Mucosa of gallbladder (tissue), 1 donor: ENCODE results near the gene LARP1. TPM values are rescaled to one million over a fixed set of nuclear protein-coding genes. Genes with fewer than 3 reads are reported as not detected.
"Not testable (repeated sequence)": the region's sequence is repeated elsewhere in the genome, so short reads cannot be mapped to it uniquely, and the experiment has no call there.

Experiments used
- DNase-seq: peaks from one replicate; pipeline ENCODE4 v3.0.0-alpha.2; 2020; ENCODE audit warnings: low spot score
- total RNA-seq: library from RNA; stranded (reverse); gene quantifications from one replicate; pipeline ENCODE4 v1.2.1, GENCODE V29; 2021
- donor health status: DM: no; HTN: no; CAD: no.

LARP1 gene
- total RNA-seq, 1 donor from 2014 or later = 190 TPM

DNA sequence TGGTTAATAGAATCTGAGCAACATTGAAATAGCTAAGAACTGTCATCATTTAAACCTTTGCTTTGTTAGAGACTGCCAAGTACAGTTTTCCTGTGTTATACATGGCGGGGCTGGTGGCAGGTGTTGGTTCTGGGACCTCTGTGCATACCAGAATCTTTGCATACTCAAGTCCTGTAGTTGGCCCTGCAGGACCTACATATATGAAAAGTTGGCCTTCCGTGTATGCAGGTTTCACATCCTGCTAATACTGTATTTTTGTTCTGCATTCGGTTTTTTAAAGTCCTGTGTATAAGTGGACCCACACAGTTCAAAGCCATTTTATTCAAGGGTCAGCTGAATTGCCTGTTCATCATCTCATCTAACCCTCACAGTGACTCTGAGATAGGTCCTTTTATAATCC is 36.4 kb downstream of the LARP1 start:
- no peak for DNase-seq

DNA sequence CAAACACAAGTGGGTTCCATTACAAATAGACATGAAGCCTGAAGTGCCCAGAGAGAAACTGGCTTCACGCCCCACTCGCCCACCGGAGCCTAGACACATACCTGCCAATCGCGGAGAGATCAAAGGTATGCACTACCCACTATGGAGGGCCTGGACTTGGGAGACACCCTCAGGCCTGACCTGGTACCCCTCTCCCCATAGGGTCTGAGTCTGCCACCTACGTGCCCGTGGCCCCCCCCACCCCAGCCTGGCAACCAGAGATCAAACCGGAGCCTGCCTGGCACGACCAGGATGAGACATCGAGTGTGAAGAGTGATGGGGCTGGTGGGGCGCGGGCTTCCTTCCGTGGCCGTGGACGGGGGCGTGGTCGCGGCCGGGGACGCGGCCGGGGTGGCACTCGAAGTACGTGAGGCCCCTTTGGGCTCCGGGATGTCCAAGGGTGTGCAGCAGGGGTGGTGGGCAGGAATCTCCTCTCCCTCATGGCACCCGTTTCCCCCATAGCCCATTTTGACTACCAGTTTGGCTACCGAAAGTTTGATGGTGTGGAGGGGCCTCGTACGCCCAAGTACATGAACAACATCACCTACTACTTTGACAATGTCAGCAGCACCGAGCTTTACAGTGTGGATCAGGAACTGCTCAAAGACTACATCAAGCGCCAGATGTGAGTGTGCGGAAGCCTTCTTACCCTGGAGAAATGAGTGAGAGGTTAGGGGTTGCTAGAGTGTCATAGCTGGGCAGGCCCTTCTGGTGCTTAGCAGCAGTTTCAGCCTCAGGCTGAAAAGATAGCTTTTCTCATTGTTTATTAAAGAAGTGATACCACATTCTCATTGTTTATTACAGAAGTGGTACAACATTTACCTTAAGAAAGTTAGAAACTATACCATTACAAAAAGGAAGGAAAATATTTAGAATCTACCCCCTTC is 38.7 kb downstream of the LARP1 start:
- DNase-seq = no peak

- DNase-seq = no peak
These were observed 39.5 kb downstream of the LARP1 start for GRCh38 chr5:154794525-154795234.

DNA sequence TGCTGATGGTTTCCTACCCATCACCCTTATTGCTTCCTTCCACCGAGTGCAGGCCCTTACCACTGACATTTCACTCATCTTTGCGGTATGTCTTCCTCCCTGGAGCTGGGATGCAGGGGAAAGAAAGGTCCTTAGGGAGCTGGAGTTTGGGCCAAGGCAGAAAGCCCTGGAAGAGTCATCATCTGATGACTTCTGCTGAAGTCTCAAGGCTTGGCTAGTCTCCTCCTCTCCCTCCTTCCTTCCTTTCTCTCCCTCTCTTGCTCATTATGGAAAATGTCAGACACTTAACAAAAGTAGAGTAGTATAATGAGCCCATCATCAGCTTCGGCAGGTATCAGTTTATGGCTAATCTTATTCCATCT is 40.0 kb downstream of the LARP1 start:
- DNase-seq = no peak

GRCh38 chr5:154797762-154798161 is 42.6 kb downstream of the LARP1 start:
- no peak for DNase-seq

GRCh38 chr5:154800582-154800981 is 45.4 kb downstream of the LARP1 start:
- no peak for DNase-seq

GRCh38 chr5:154801083-154801482 is 45.9 kb downstream of the LARP1 start:
- no peak for DNase-seq

DNA sequence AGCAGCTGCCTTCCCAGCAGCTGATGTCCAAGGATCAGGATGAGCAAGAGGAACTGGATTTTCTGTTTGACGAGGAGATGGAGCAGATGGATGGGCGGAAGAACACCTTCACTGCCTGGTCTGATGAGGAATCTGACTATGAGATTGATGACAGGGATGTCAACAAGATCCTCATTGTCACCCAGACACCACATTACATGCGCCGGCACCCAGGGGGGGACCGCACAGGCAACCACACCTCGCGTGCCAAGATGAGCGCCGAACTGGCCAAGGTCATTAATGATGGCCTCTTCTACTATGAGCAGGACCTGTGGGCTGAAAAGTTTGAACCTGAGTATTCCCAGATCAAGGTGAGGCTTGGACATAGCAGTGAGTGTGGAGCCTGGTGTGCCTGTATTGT is 46.9 kb downstream of the LARP1 start:
- DNase-seq = no peak

GRCh38 chr5:154806176-154806575 is 51.0 kb downstream of the LARP1 start:
- no peak for DNase-seq

GRCh38 chr5:154811239-154811638 is 56.1 kb downstream of the LARP1 start:
- no peak for DNase-seq

DNA sequence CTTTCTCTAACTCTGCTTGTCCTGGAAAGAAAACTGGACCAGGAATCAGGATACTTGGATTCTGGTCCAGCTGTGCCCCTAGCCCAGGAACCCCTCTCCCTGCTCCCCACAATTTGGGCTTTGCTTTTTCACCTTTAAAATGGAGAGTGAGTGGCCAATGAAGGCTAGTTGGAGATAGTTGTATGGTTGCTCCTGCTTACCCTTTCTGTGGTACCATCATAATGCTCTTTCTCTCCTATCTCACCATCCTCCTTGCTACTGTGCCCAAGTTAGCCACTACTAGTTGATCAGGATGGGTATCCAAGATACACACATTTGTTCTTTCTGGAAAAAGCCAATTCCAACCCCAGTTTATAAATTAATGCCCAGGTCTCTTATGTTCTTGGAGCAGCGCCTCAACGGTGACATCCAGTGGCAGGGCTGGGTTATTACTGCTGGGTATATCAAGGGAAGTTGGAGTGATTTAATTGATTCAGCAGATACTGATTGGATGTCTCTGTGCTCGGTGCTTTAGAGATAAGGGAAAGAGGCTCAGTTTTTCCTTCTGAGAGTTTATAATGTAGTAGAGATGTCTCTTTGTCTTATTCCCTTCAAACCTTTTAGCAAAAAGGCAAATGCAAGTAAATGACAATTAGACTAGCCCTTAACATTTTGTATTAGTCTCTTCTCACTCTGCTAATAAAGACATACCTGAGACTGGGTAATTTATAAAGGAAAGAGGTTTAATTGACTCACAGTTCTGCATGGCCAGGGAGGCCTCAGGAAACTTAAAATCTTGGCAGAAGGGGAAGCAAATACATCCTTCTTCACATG is 56.7 kb downstream of the LARP1 start:
- peak; percentile 61 for DNase-seq

DNA sequence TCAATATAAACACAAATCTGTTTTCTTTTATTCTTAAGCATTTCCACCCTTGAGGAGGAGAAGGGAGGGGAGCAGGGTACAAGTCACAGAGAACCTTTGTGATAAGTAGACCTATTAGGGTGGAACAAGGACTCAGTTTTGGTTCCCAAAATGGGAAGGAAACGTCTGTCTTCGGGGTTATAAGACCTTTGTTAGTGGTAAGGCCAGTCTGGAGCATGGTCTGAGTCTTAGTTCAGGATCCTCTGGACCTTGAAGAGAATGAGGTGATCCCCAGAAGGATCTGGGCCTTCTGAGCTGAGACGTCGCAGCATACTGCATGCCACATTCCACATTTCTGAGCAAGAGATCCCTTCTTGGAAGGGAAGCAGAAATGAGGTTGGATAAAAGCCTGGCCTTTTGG is 58.0 kb downstream of the LARP1 start:
- DNase-seq = no peak

- DNase-seq = no peak
These were observed 58.6 kb downstream of the LARP1 start for GRCh38 chr5:154813736-154814135.

DNA sequence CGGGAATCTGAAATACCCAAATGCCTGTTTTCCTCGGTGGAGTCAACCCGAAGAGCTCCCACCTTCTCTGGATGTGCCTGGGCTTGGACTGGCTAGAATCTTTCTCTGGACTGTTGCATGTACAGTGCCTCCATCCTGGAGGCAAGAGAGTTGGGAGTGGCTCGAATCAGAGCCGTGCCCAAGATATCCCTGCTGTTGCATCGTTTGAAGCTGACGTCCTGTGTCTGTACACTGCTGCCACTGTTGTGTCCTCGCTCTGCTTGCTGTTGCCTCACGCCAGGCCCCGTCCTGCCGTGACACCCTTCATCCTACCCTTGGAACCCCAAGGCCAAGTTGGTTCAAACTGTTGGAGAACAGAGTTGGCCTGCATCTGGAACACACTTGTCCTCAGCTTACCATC is 59.8 kb downstream of the LARP1 start:
- no peak for DNase-seq

DNA sequence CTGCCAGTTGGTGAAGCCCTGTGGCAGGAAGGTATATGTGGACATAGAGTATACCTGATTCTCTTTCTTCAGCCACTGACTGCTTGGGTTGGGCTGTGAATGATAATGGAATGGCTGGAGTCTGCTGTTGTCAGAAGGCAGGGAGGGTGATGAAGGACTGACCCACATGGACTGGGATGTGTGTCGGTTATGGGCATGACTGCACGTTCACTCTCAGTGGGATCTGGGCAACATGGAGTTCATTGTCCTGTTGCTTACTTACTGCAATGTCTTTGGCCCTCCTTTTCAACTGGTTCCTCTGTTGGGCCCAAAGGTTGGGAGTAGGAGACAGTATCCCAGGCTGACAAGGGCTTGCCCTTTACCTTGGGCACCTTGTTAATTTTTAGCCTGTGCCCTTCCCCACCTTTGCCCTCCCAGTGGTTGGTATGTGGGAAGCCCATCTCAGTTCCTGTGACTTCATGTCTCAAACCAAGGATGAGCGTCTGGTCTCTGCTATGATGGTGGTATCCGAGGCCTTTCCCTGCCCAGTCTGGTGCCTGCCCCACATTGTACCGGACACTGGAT is 60.6 kb downstream of the LARP1 start:
- DNase-seq = no peak

DNA sequence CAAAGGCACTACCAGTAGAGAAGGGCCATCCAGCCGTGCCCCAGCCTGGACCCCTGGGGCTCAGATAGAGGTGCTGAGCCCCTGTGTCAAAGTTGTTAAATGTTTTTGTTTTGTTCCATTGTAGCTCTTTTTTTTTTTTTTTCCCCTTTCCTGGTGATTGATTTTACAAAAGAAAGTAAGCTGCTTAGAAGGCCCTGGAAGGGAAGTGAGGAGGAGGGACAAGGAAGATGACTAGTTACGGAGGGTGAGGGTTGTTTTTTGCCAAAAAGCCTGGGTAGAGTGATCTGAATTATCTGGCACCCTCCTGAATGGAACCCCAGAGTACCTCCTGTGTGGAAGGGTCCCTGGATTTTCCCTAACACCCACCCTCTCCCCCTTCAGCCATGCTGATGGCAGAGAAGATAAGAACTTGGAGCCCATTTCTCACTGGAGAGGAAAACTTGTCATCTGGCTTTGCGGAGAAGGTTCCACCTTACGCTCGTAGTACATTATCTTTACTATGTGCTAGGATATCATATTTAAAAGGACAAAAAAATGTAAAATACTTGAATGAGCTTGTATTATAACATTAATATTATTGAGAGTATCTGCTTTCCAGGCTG is 61.8 kb downstream of the LARP1 start:
- no peak for DNase-seq

DNA sequence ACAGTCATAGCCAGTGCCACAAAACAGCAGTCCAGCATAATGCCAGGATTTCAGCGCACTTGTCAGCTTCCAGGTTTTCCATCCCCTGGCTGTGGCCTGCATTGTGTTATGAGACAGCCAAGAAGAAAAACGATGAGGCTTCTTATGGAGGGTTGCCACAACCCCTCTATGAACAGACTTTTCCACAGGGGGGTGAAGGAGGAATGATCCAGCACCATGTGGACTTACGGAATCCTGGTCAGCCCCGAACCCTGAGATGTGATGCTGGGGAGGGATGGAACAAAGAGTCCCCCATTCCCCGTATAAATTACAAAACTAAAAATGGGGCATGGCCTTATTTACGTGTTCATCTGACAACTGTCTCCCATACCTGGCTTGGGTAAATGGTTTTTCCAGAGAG is 62.6 kb downstream of the LARP1 start:
- DNase-seq = no peak

- no peak for DNase-seq
These were observed 63.4 kb downstream of the LARP1 start for GRCh38 chr5:154818471-154819116.

DNA sequence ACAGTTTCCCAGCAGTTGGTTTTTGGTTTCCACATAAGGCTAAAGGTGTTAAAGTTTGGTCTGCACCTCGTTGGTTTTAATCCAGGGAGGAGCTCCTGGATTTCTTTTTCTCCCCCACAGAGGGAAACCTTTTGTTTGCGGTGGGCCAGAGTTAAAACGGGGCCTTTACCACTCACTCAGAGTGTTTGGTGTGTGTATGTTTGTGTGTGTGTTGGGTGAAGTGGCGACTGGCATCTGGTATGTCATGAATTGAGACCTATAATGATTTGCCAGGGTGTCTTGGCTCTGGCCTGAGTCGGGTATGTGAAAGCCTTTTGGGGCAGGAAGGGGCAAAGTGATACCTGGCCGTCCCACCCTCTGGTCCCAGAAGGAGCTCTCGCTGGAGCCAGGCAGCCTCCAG is 64.4 kb downstream of the LARP1 start:
- no peak for DNase-seq

DNA sequence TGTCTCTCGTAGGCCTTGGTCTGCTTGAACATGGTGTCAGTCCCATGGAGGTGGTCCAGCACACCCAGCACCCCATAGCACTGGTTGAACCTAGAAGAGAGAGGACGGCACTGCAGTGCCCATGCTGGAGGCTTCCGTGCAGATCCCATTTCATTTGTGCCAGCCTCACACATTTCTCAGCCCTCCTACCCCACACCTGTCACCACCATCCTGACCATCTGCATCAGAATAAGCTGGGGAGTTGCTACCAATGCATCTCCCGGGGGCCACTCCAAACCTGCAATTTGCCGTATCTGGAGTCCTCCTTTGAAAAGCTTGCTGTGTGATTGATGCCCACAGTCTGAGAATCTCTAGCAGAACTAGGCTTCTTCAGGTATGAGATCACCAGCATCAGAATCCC is 65.2 kb downstream of the LARP1 start:
- no peak for DNase-seq

DNA sequence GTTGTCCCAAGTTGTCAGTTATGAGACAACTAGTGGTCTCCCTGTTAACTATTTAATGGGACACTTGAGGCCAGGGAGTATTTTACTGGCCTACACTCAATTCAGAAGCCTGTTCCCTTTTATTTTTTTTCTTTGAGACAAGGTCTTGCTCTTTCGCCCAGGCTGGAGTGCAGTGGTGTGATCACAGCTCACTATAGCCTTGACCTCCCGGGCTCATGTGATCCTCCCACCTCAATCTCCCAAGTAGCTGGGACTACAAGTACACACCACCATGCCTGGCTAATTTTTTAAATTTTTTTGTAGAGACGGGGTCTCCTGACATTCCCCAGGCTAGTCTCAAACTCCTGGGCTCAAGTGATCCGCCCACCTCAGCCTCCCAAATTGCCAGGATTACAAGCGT is 67.7 kb downstream of the LARP1 start:
- DNase-seq = not testable (repeated sequence)
